Measurements from ENCODE around the gene ZC3H18. TPM values are rescaled to one million over a fixed set of nuclear protein-coding genes. Genes with fewer than 3 reads are reported as not detected.

The ZC3H18 gene
- total RNA-seq, 1 donor = 13.3 TPM

DNA sequence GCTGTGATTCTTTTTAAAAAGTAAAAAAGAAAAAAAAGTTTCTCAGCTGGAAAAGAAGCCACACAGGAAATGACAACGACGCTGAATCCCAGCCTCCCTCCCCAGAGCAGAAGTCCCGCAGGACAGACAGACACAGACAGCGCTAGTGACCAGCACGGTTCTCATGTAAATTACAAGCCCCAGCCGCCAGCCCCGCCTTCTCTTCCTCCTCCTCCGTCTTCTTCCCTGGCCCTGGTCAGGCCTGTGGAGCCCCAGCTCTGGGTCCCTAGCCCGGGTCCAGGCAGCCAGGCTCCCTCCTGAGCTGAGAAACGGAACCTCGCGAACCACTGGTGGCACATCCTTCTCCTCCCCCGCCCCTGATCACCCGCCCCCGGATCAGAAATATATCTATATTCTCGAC lies 61.2 kb downstream of the ZC3H18 start:
- TF ChIP-seq, protein P1, sequence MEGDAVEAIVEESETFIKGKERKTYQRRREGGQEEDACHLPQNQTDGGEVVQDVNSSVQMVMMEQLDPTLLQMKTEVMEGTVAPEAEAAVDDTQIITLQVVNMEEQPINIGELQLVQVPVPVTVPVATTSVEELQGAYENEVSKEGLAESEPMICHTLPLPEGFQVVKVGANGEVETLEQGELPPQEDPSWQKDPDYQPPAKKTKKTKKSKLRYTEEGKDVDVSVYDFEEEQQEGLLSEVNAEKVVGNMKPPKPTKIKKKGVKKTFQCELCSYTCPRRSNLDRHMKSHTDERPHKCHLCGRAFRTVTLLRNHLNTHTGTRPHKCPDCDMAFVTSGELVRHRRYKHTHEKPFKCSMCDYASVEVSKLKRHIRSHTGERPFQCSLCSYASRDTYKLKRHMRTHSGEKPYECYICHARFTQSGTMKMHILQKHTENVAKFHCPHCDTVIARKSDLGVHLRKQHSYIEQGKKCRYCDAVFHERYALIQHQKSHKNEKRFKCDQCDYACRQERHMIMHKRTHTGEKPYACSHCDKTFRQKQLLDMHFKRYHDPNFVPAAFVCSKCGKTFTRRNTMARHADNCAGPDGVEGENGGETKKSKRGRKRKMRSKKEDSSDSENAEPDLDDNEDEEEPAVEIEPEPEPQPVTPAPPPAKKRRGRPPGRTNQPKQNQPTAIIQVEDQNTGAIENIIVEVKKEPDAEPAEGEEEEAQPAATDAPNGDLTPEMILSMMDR (IDR thresholded peaks at IDR 0.05; ENCODE audit: insufficient read depth, low read length) = no peak
- DNase-seq (ENCODE audit: low read depth) = no peak
- no peak overlapping the region for H3K4me3 ChIP-seq (ENCODE audit: low read depth, low read length)

DNA sequence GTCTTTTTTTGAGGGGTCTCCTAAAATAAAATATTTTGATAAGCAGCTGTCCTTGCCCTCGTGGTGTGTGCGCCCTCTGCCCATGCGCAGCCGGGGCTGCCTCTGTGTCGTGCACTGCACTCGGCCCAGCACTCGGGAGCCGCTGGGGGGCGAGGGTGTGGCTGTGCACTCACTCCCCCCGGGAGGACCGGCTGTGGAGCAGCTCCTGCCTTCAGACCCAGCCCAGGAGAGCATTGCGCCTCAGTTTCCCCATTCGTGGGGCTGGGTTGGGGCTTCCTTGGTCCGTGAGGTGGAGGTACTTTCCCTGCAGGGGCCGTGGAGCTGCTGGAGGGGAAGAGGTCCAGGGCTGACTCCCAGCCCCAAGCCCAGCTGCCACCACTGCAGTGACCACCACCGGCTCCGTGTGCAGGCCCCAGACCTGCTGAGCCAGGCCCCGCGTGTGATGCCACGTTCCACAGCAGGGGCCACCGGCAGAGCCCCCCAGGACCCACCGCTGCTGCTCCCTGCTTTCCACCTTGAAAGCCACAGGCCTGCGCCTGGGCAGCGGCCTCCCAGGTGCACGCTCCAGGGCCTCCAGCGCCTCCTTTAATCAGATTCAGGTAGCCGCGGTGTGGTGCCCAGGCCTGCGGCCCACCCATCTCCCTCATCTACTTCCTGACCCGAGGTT lies 61.9 kb downstream of the ZC3H18 start:
- TF ChIP-seq, protein P1 (IDR thresholded peaks at IDR 0.05; ENCODE audit: insufficient read depth, low read length) = no peak
- H3K4me3 ChIP-seq (ENCODE audit: low read depth, low read length) = no peak overlapping the region
- DNase-seq (ENCODE audit: low read depth) = no peak

DNA sequence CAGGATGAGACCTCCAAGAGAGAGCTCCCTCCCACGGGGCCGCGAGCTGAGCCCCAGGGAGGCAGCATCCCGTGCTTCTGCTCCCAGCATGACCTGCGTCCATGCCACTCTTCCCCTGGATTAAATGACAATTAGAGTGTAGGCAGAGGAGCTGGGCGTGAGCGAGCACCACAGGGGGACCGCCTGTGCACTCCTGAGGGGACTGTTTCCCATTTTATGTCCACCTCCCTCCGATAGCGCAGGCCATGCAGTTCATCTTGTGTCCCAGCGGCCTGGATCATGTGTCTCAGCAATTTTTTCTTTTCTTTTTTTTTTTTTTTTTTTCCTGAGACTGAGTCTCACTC lies 62.4 kb downstream of the ZC3H18 start:
- TF ChIP-seq, protein P1 (IDR thresholded peaks at IDR 0.05; ENCODE audit: insufficient read depth, low read length) = no peak
- H3K4me3 ChIP-seq (ENCODE audit: low read depth, low read length) = no peak overlapping the region
- no peak for DNase-seq (ENCODE audit: low read depth)

DNA sequence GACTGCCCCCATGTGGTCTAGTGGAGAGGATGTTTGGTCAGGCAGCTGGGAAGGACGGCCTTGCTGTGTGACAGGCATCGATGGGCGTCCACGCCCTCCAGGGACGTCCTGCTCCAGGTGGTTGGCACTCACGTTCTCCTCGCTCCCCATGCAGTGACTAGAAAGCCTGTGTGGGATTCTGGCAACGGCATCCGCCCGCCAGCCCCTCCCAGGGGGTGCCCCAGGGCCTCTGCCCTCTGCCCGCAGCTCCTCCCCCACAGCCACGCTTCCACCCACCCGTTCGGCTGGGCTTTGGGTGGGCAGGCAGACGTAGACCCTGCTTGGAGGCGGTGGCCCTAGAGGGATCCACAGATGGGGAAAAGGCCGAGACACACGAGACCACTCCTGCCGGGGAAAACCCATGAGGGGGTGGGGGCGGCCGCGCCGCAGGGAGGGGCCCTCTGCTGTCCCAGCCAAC lies 63.5 kb downstream of the ZC3H18 start:
- H3K4me3 ChIP-seq (ENCODE audit: low read depth, low read length) = no peak overlapping the region
- DNase-seq (ENCODE audit: low read depth) = peak; percentile 4
- TF ChIP-seq, protein P1 (IDR thresholded peaks at IDR 0.05; ENCODE audit: insufficient read depth, low read length) = no peak

DNA sequence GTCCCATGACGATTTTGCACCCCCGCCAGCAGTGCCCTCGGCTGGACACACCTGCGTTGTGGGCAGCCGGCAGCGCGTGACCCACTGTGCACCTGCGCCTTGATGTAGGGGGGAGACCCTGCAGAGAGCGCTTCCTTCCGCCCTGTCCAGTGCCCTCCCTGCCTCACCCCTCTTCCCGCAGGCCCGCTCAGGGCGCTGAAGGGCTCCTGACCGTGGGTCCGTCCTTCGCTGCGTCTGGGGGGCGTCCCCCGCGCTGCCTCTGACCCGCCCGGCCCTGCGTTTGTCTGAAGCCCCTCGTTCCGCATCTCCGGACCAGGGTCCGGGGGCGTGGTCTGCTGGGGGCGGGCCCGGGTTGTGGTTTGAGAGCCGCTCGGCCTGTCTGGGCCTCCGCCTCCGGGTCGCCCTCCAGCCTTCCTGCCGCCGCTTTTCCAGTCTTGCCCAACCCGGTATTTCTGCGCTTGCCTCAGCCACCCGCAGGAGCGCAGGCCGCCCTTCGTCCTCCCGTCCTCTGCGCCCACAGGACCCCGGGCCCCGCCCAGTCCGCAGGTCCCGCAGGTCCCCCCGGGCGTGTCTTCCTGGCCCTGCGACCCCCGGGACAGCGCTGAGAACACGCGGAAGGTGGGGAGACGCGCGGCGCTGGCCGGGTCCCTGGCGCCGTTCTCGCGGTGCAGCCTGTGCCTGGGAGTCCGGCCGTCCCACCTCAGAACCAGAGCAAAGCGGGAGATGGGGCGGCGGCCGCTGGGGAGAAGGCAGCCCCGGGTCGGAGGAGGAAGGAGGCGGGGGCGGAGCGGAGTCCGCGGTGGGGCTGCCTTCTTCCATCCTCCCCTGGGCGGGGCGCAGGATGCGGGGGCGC lies 64.2 kb downstream of the ZC3H18 start:
- peak; percentile 23 for DNase-seq (ENCODE audit: low read depth)
- TF ChIP-seq, protein P1 (IDR thresholded peaks at IDR 0.05; ENCODE audit: insufficient read depth, low read length) = no peak
- peak overlapping the region; percentile 38 for H3K4me3 ChIP-seq (ENCODE audit: low read depth, low read length)

DNA sequence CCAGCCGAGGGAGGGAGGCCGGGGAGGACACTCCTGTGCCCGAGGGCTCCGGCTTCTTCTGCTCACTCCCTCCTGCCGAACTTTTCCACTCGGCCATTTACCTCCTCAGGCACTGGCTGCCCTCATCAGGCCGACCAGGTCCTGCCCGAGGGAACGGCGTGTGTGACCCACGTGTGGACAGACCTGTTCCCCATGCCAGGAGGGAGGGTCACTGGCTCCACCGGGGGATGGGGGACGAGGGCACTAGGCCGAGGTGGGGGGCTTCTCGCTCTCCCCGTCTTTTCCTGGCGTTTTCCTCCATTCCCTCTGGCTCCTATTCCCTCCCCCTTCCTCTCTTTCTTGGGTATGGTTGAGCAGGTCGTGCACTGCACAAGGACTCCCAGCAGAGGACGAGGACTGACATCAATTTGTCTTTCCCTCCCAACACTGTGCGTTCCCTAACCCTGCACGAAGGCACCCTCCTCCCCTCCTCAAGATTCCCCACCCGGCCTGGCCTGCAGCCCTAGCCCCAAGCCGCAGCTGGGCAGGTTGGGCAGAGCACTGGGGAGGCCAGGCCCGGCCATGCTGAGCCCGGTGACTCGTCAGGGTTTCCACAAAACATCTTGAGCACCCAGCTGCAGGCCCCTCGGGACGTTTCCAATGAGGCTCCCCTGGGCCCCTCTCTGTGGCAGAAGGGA lies 64.9 kb downstream of the ZC3H18 start:
- TF ChIP-seq, protein P1 (IDR thresholded peaks at IDR 0.05; ENCODE audit: insufficient read depth, low read length) = no peak
- H3K4me3 ChIP-seq (ENCODE audit: low read depth, low read length) = peak overlapping the region; percentile 38
- no peak for DNase-seq (ENCODE audit: low read depth)
